IgD-negative memory B cell (primary cell): ENCODE data around the gene CAMKMT. TPM values are rescaled to one million over a fixed set of nuclear protein-coding genes. Genes with fewer than 3 reads are reported as not detected.

Source experiments
- H3K27ac Mint-ChIP-seq, 3 donors: one replicate each; pipeline ENCODE4 v1.8.0; 2020 to 2022; ENCODE audit warnings: mild to moderate bottlenecking in 3 of 3, mixed read lengths in 3 of 3, moderate library complexity in 1 of 3
- H3K27me3 Mint-ChIP-seq: one replicate; pipeline ENCODE4 v1.8.0; 2021; ENCODE audit warnings: mixed read lengths
- H3K36me3 Mint-ChIP-seq: one replicate; pipeline ENCODE4 v1.8.0; 2020; ENCODE audit warnings: mild to moderate bottlenecking, mixed read lengths
- H3K4me1 Mint-ChIP-seq, 3 donors: one replicate each; pipeline ENCODE4 v1.8.0; 2020 to 2022; ENCODE audit warnings: mixed read lengths in 3 of 3, mild to moderate bottlenecking in 1 of 3
- H3K4me3 Mint-ChIP-seq, 4 donors: one replicate each; pipeline ENCODE4 v1.8.0; 2020 to 2022; ENCODE audit warnings: mild to moderate bottlenecking in 4 of 4, mixed read lengths in 4 of 4, moderate library complexity in 3 of 4
- H3K9me3 Mint-ChIP-seq, 3 donors: one replicate each; pipeline ENCODE4 v1.8.0; 2020 to 2021; ENCODE audit warnings: mixed read lengths in 3 of 3, mild to moderate bottlenecking in 1 of 3
- polyA plus RNA-seq: library from polyadenylated mRNA; unstranded; fragments of 300-500 nt; fragmentation: Illumina TruSeq; gene quantifications from one replicate; pipeline ENCODE4 v1.2.3, GENCODE V29; 2021

CAMKMT gene
- polyA plus RNA-seq, 1 donor from 2014 or later = 12.2 TPM

GRCh38 chr2:44616667-44617155 lies 255.0 kb downstream of the CAMKMT start:
- peaks cover 4 to 7% (median 5%) of the 10 kb centered on the region in 3 donors for H3K4me1 Mint-ChIP-seq
- H3K4me3 Mint-ChIP-seq = no peak overlapping the region
- no peaks in the 10 kb centered on the region for H3K27me3 Mint-ChIP-seq
- peaks cover 0 to 5% (median 2%) of the 10 kb centered on the region in 3 donors for H3K9me3 Mint-ChIP-seq
- H3K36me3 Mint-ChIP-seq = peaks cover 3% of the 10 kb centered on the region
- no peak overlapping the region for H3K27ac Mint-ChIP-seq

GRCh38 chr2:44618251-44619023 lies 256.7 kb downstream of the CAMKMT start:
- Mint-ChIP-seq H3K4me3 (no peak overlapping the region), H3K27ac (no peak overlapping the region), H3K9me3 (peaks cover 2 to 10% (median 5%) of the 10 kb centered on the region in 3 donors), H3K27me3 (no peaks in the 10 kb centered on the region), H3K4me1 (peaks cover 0 to 5% (median 3%) of the 10 kb centered on the region in 3 donors), H3K36me3 (peaks cover 10% of the 10 kb centered on the region)

- Mint-ChIP-seq H3K9me3 (peaks cover 2 to 10% (median 6%) of the 10 kb centered on the region in 3 donors), H3K27me3 (no peaks in the 10 kb centered on the region), H3K4me3 (no peak overlapping the region), H3K36me3 (peaks cover 10% of the 10 kb centered on the region), H3K4me1 (peaks cover 0 to 5% (median 3%) of the 10 kb centered on the region in 3 donors), H3K27ac (no peak overlapping the region)
Measured at GRCh38 chr2:44620189-44620990, 258.6 kb downstream of the CAMKMT start.

- Mint-ChIP-seq H3K4me3 (no peak overlapping the region), H3K27me3 (no peaks in the 10 kb centered on the region), H3K4me1 (peaks cover 0 to 6% (median 5%) of the 10 kb centered on the region in 3 donors), H3K27ac (no peak overlapping the region), H3K36me3 (peaks cover 15% of the 10 kb centered on the region), H3K9me3 (peaks cover 2 to 10% (median 8%) of the 10 kb centered on the region in 3 donors)
Measured at GRCh38 chr2:44623622-44624351, 262.0 kb downstream of the CAMKMT start.

GRCh38 chr2:44628297-44628696 lies 266.6 kb downstream of the CAMKMT start:
- H3K27ac Mint-ChIP-seq = peak overlapping the region in 1 of 3 donors; percentile 19
- H3K4me3 Mint-ChIP-seq = peak overlapping the region in 2 of 4 donors; percentile 34 to 55
- H3K4me1 Mint-ChIP-seq = peaks cover 4 to 6% (median 6%) of the 10 kb centered on the region in 3 donors
- no peaks in the 10 kb centered on the region for H3K27me3 Mint-ChIP-seq
- peaks cover 0 to 7% (median 0%) of the 10 kb centered on the region in 3 donors for H3K9me3 Mint-ChIP-seq
- peaks cover 7% of the 10 kb centered on the region for H3K36me3 Mint-ChIP-seq

- H3K27ac Mint-ChIP-seq = no peak overlapping the region
- peaks cover 0 to 3% (median 0%) of the 10 kb centered on the region in 3 donors for H3K9me3 Mint-ChIP-seq
- peaks cover 4 to 7% (median 6%) of the 10 kb centered on the region in 3 donors for H3K4me1 Mint-ChIP-seq
- H3K4me3 Mint-ChIP-seq = no peak overlapping the region
- H3K36me3 Mint-ChIP-seq = peaks cover 8% of the 10 kb centered on the region
- no peaks in the 10 kb centered on the region for H3K27me3 Mint-ChIP-seq
Measured at GRCh38 chr2:44632931-44633689, 271.4 kb downstream of the CAMKMT start.

- Mint-ChIP-seq H3K27ac (no peak overlapping the region), H3K36me3 (peaks cover 10% of the 10 kb centered on the region), H3K4me1 (peaks cover 2 to 6% (median 5%) of the 10 kb centered on the region in 3 donors), H3K27me3 (no peaks in the 10 kb centered on the region), H3K4me3 (no peak overlapping the region), H3K9me3 (peaks cover 0 to 3% (median 0%) of the 10 kb centered on the region in 3 donors)
Measured at GRCh38 chr2:44635725-44636124, 274.0 kb downstream of the CAMKMT start.

GRCh38 chr2:44638649-44639048 lies 276.9 kb downstream of the CAMKMT start:
- H3K9me3 Mint-ChIP-seq = no peaks in the 10 kb centered on the region
- no peak overlapping the region for H3K27ac Mint-ChIP-seq
- H3K36me3 Mint-ChIP-seq = peaks cover 6% of the 10 kb centered on the region
- no peak overlapping the region for H3K4me3 Mint-ChIP-seq
- peaks cover 0 to under 1% (median 0%) of the 10 kb centered on the region in 3 donors for H3K4me1 Mint-ChIP-seq
- no peaks in the 10 kb centered on the region for H3K27me3 Mint-ChIP-seq

- H3K27ac Mint-ChIP-seq = no peak overlapping the region
Measured at GRCh38 chr2:44639399-44639798, 277.7 kb downstream of the CAMKMT start.

GRCh38 chr2:44642123-44642857 lies 280.5 kb downstream of the CAMKMT start:
- Mint-ChIP-seq H3K4me3 (no peak overlapping the region), H3K9me3 (no peaks in the 10 kb centered on the region)

More at GRCh38 chr2:44639399-44639798, 277.7 kb downstream of the CAMKMT start:
- Mint-ChIP-seq H3K4me3 (no peak overlapping the region), H3K36me3 (peaks cover 4% of the 10 kb centered on the region), H3K9me3 (no peaks in the 10 kb centered on the region), H3K4me1 (no peaks in the 10 kb centered on the region), H3K27me3 (no peaks in the 10 kb centered on the region)

GRCh38 chr2:44645937-44646336 lies 284.2 kb downstream of the CAMKMT start:
- Mint-ChIP-seq H3K27me3 (no peaks in the 10 kb centered on the region), H3K9me3 (no peaks in the 10 kb centered on the region), H3K4me3 (no peak overlapping the region), H3K27ac (peak overlapping the region in 1 of 3 donors; percentile 47), H3K36me3 (peaks cover 6% of the 10 kb centered on the region), H3K4me1 (peaks cover 0 to 3% (median 0%) of the 10 kb centered on the region in 3 donors)

More at GRCh38 chr2:44642123-44642857, 280.5 kb downstream of the CAMKMT start:
- H3K27ac Mint-ChIP-seq = no peak overlapping the region
- peaks cover 3% of the 10 kb centered on the region for H3K36me3 Mint-ChIP-seq
- no peaks in the 10 kb centered on the region for H3K27me3 Mint-ChIP-seq
- peaks cover 0 to 2% (median 0%) of the 10 kb centered on the region in 3 donors for H3K4me1 Mint-ChIP-seq

- no peak overlapping the region for H3K27ac Mint-ChIP-seq
- H3K4me1 Mint-ChIP-seq = peaks cover 3 to 7% (median 6%) of the 10 kb centered on the region in 3 donors
- H3K9me3 Mint-ChIP-seq = no peaks in the 10 kb centered on the region
- no peaks in the 10 kb centered on the region for H3K27me3 Mint-ChIP-seq
- peaks cover 12% of the 10 kb centered on the region for H3K36me3 Mint-ChIP-seq
- H3K4me3 Mint-ChIP-seq = no peak overlapping the region
Measured at GRCh38 chr2:44649381-44649780, 287.6 kb downstream of the CAMKMT start.

GRCh38 chr2:44650796-44651195 lies 289.0 kb downstream of the CAMKMT start:
- Mint-ChIP-seq H3K27me3 (no peaks in the 10 kb centered on the region), H3K9me3 (no peaks in the 10 kb centered on the region), H3K36me3 (peaks cover 12% of the 10 kb centered on the region), H3K4me3 (no peak overlapping the region), H3K27ac (no peak overlapping the region), H3K4me1 (peaks cover 3 to 7% (median 6%) of the 10 kb centered on the region in 3 donors)
